PC-3 (cell line): ENCODE measurements around the gene C10orf62. TPM values are rescaled to one million over a fixed set of nuclear protein-coding genes. Genes with fewer than 3 reads are reported as not detected.

Source experiments
- ATAC-seq: fragments of 200-7000 bp; cut with Tn5 transposase; 2 replicates; pipeline ENCODE4 v1.9.1; 2020; ENCODE audit warnings: mild to moderate bottlenecking, moderate library complexity
- BruUV-seq: library from RNA; stranded (reverse); fragments of 400-500 nt; replicated peaks from 2 replicates; lab custom pipeline; 2021; lab: Mats Ljungman, UMichigan
- CTCF ChIA-PET: fragments of 300-600 bp; sonication (Branson Sonifier 250); formaldehyde crosslinking; loops from one replicate; lab custom pipeline; 2022; ENCODE audit warnings: antibody characterized with exemption; lab: Charles Lee
- POLR2A ChIA-PET: fragments of 300-600 bp; sonication (Branson Sonifier 250); formaldehyde crosslinking; loops from one replicate; lab custom pipeline; 2022; ENCODE audit warnings: antibody characterized with exemption; ENCODE audit not compliant: unreplicated experiment; lab: Charles Lee
- DNase-seq: peaks from one replicate; pipeline ENCODE4 v3.0.0-alpha.2; 2015
- H2AFZ ChIP-seq: fragments of 300-600 bp; sonication (generic); 2 replicates; pipeline ENCODE4 v1.6.0; 2016; ENCODE audit warnings: antibody characterized with exemption, low read length
- H3F3A ChIP-seq: fragments of 300-600 bp; sonication (generic); one replicate; pipeline ENCODE4 v1.6.0; 2017; ENCODE audit warnings: antibody characterized with exemption, low read length, control low read depth, mild to moderate bottlenecking; ENCODE audit not compliant: unreplicated experiment
- H3K27ac ChIP-seq: fragments of 300-600 bp; sonication (generic); 2 replicates; pipeline ENCODE4 v1.5.1; 2016; ENCODE audit warnings: mild to moderate bottlenecking, low read length
- H3K27me3 ChIP-seq: fragments of 300-600 bp; sonication (generic); 2 replicates; pipeline ENCODE4 v1.6.1; 2016; ENCODE audit warnings: low read length, mixed read lengths
- H3K36me3 ChIP-seq: fragments of 300-600 bp; sonication (generic); 2 replicates; pipeline ENCODE4 v1.6.1; 2016; ENCODE audit warnings: low read depth, mixed run types, low read length, mixed read lengths
- H3K4me1 ChIP-seq: fragments of 300-600 bp; sonication (generic); 2 replicates; pipeline ENCODE4 v1.5.1; 2016; ENCODE audit warnings: low read length; ENCODE audit not compliant: insufficient read depth
- H3K4me2 ChIP-seq: fragments of 300-600 bp; sonication (generic); 2 replicates; pipeline ENCODE4 v1.6.0; 2016; ENCODE audit warnings: low read length
- H3K4me3 ChIP-seq: fragments of 300-600 bp; sonication (generic); 2 replicates; pipeline ENCODE4 v1.5.1; 2016; ENCODE audit warnings: mild to moderate bottlenecking, low read length, mixed read lengths
- H3K79me2 ChIP-seq: fragments of 300-600 bp; sonication (generic); 2 replicates; pipeline ENCODE4 v1.6.1; 2017; ENCODE audit warnings: low read length, mixed read lengths
- H3K9ac ChIP-seq: fragments of 300-600 bp; sonication (generic); 2 replicates; pipeline ENCODE4 v1.6.0; 2016; ENCODE audit warnings: mild to moderate bottlenecking, low read length
- H3K9me2 ChIP-seq: fragments of 300-600 bp; sonication (generic); replicated peaks from 2 replicates; pipeline ENCODE4 v1.6.1; 2016; ENCODE audit warnings: mixed run types, low read length, mixed read lengths
- H3K9me3 ChIP-seq: fragments of 300-600 bp; sonication (generic); 2 replicates; pipeline ENCODE4 v1.6.1; 2016; ENCODE audit warnings: low read length, mixed read lengths
- H4K20me1 ChIP-seq: fragments of 300-600 bp; sonication (generic); 2 replicates; pipeline ENCODE4 v1.6.1; 2016; ENCODE audit warnings: low read length, mixed read lengths
- CTCF ChIP-seq: fragments of 300-600 bp; sonication (generic); conservative IDR thresholded peaks from 2 replicates; pipeline ENCODE4 v1.5.1; 2017; ENCODE audit warnings: antibody characterized with exemption, low read depth, mild to moderate bottlenecking, low read length
- EZH2 ChIP-seq: fragments of 300-600 bp; sonication (generic); IDR thresholded peaks from one replicate; pipeline ENCODE4 v1.6.1; 2017; ENCODE audit warnings: antibody characterized with exemption, mild to moderate bottlenecking, low read length; ENCODE audit not compliant: unreplicated experiment
- EZH2phosphoT487 ChIP-seq: fragments of 300-600 bp; sonication (generic); IDR thresholded peaks from 2 replicates; pipeline ENCODE4 v1.6.1; 2018; ENCODE audit warnings: mild to moderate bottlenecking, antibody characterized with exemption, low read length, borderline replicate concordance
- intact Hi-C: fragments of 100-400 bp; cut with micrococcal nuclease; formaldehyde crosslinking; loops from 2 replicates; pipeline ENCODE4 v1.9.0; 2023
- total RNA-seq: library from RNA; depleted of rRNA; stranded (reverse); fragments of >200 nt; gene quantifications from 2 replicates; pipeline ENCODE4 v1.2.3, GENCODE V29; 2014

The C10orf62 gene
- total RNA-seq, 1 experiment from 2014 or later, result not detected

DNA sequence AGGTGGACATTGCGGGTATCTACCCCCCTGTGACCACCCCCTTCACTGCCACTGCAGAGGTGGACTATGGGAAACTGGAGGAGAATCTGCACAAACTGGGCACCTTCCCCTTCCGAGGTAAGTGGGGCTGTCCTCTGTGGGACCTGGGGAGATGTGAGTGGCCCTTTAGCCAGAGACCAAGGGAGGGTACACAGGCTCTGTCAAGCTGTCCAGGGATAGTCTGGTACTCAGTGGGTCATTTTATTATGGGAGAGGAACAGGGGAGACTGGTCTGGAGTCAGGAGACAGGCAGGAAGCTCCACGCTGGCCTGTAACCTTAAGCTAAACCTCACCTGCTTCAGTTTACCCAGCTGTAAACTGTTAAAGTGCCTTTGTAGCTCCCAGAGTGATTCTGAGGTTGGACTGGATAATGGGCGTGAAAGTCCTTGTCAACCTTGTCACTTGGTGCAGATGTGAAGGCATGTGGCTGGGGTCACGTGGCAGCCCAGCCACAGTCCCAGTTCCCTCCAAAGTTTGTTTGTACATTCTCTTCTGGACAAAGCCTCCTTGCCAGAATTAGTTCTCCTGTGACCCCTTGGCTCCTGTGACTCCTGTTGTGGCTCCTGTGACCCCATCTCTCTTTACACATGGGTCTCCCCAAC lies 4.6 kb upstream of the C10orf62 start:
- no peak overlapping the region for H3K27ac ChIP-seq
- no peaks in the 10 kb centered on the region for H3K79me2 ChIP-seq
- POLR2A ChIA-PET, result no interaction called here
- TF ChIP-seq CTCF (no peak), EZH2 (no peak), EZH2phosphoT487 (no peak)
- H3K4me3 ChIP-seq, result no peak overlapping the region
- no peak overlapping the region for H3K9ac ChIP-seq
- no peaks in the 10 kb centered on the region for H3K9me3 ChIP-seq
- H3K4me2 ChIP-seq, result no peak overlapping the region
- H3K9me2 ChIP-seq, result no peaks in the 10 kb centered on the region
- CTCF ChIA-PET, result no interaction called here
- ATAC-seq (no peak), DNase-seq (no peak)
- H3K4me1 ChIP-seq, result no peaks in the 10 kb centered on the region
- no peaks in the 10 kb centered on the region for H4K20me1 ChIP-seq
- H3K27me3 ChIP-seq, result no peaks in the 10 kb centered on the region
- no peaks in the 10 kb centered on the region for H3K36me3 ChIP-seq
- intact Hi-C loops, result no loop called here
- BruUV-seq, result no TSS peak
- H2AFZ ChIP-seq, result no peak overlapping the region
- H3F3A ChIP-seq, result no peaks in the 10 kb centered on the region

- H3K36me3 ChIP-seq, result no peaks in the 10 kb centered on the region
- no peak for TF ChIP-seq EZH2phosphoT487
- TF ChIP-seq CTCF, result no peak
- no peak for TF ChIP-seq EZH2
- no peak overlapping the region for H3K4me3 ChIP-seq
- intact Hi-C loops, result no loop called here
- H2AFZ ChIP-seq, result no peak overlapping the region
- H3K4me1 ChIP-seq, result no peaks in the 10 kb centered on the region
- H4K20me1 ChIP-seq, result no peaks in the 10 kb centered on the region
- no peaks in the 10 kb centered on the region for H3F3A ChIP-seq
- no peak overlapping the region for H3K27ac ChIP-seq
- ATAC-seq, result no peak
- BruUV-seq, result no TSS peak
- CTCF ChIA-PET, result no interaction called here
- POLR2A ChIA-PET, result no interaction called here
- H3K4me2 ChIP-seq, result no peak overlapping the region
- no peaks in the 10 kb centered on the region for H3K9me3 ChIP-seq
- H3K9me2 ChIP-seq, result no peaks in the 10 kb centered on the region
- H3K9ac ChIP-seq, result no peak overlapping the region
- no peak for DNase-seq
- H3K79me2 ChIP-seq, result no peaks in the 10 kb centered on the region
- H3K27me3 ChIP-seq, result no peaks in the 10 kb centered on the region
Observed at GRCh38 chr10:97585439-97585811, 4.1 kb upstream of the C10orf62 start.

- no peak overlapping the region for H3K4me2 ChIP-seq
- no peak overlapping the region for H2AFZ ChIP-seq
- H3K9me3 ChIP-seq, result no peaks in the 10 kb centered on the region
- no peaks in the 10 kb centered on the region for H3K4me1 ChIP-seq
- intact Hi-C loops, result no loop called here
- no peaks in the 10 kb centered on the region for H3K79me2 ChIP-seq
- H3F3A ChIP-seq, result no peaks in the 10 kb centered on the region
- H3K36me3 ChIP-seq, result no peaks in the 10 kb centered on the region
- ATAC-seq (no peak), DNase-seq (no peak)
- BruUV-seq, result no TSS peak
- ChIA-PET CTCF (no interaction called here), POLR2A (no interaction called here)
- TF ChIP-seq CTCF (no peak), EZH2 (no peak), EZH2phosphoT487 (no peak)
- H3K27me3 ChIP-seq, result no peaks in the 10 kb centered on the region
- H4K20me1 ChIP-seq, result no peaks in the 10 kb centered on the region
- H3K9ac ChIP-seq, result no peak overlapping the region
- H3K27ac ChIP-seq, result no peak overlapping the region
- H3K9me2 ChIP-seq, result no peaks in the 10 kb centered on the region
- no peak overlapping the region for H3K4me3 ChIP-seq
Observed at GRCh38 chr10:97587183-97587582, 2.3 kb upstream of the C10orf62 start.
